Peyer's patch (tissue), 4 donors: ENCODE results near the gene CALM3. TPM values are rescaled to one million over a fixed set of nuclear protein-coding genes. Genes with fewer than 3 reads are reported as not detected.

Experiments
- DNase-seq, 3 donors: peaks; one replicate each; pipeline ENCODE4 v3.0.0-alpha.2; 2017 to 2019
- H3K27ac ChIP-seq, 4 donors: fragments of 200-600 bp; sonication (generic); one replicate each; pipeline ENCODE4 v1.5.1; 2016 to 2019
- H3K27me3 ChIP-seq, 2 donors: fragments of 200-600 bp; sonication (generic); one replicate each; pipeline ENCODE4 v1.5.1; 2019
- H3K36me3 ChIP-seq, 3 donors: fragments of 200-600 bp; sonication (generic); one replicate each; pipeline ENCODE4 v1.5.1; 2016 to 2019
- H3K4me1 ChIP-seq, 4 donors: fragments of 200-600 bp; sonication (generic); one replicate each; pipeline ENCODE4 v1.5.1; 2016 to 2019
- H3K4me3 ChIP-seq, 4 donors: fragments of 200-600 bp; sonication (generic); 1 replicate in 3 of 4; 2 replicates in 1 of 4; pipeline ENCODE4 v1.5.1; 2016 to 2019; ENCODE audit warnings: mild to moderate bottlenecking in 1 of 4
- H3K9me3 ChIP-seq, 4 donors: fragments of 200-600 bp; sonication (generic); one replicate each; pipeline ENCODE4 v1.5.1; 2016 to 2019; ENCODE audit warnings: mild to moderate bottlenecking in 1 of 4
- CTCF ChIP-seq, 6 experiments: fragments of 450-650 bp in 4 of 6; fragments of 200-600 bp in 2 of 6; sonication (generic) in 1 of 6; IDR thresholded peaks; one replicate each; pipeline ENCODE4 v1.5.1; 2017 to 2019; ENCODE audit warnings: antibody characterized with exemption in 6 of 6, mild to moderate bottlenecking in 3 of 6, moderate library complexity in 1 of 6
- POLR2A ChIP-seq, 2 donors: fragments of 450-650 bp; IDR thresholded peaks; one replicate each; pipeline ENCODE4 v1.5.1; 2017; ENCODE audit warnings: antibody characterized with exemption in 2 of 2, mild to moderate bottlenecking in 2 of 2, moderate library complexity in 2 of 2
- total RNA-seq, 4 donors: library from RNA; depleted of rRNA; stranded (reverse); fragments of >200 nt; gene quantifications; one replicate each; pipeline ENCODE4 v1.1.0, GENCODE V29; 2016

Gene CALM3
- total RNA-seq, 4 donors from 2014 or later = 134 to 282 (median 237) TPM

GRCh38 chr19:46579361-46579879 is 21.7 kb upstream of the CALM3 start:
- no peaks in the 10 kb centered on the region for H3K4me1 ChIP-seq
- no peaks in the 10 kb centered on the region for H3K36me3 ChIP-seq
- no peak overlapping the region for H3K4me3 ChIP-seq
- DNase-seq = no peak
- no peaks in the 10 kb centered on the region for H3K27me3 ChIP-seq
- TF ChIP-seq CTCF (IDR thresholded peaks at IDR 0.05) (peak in 1 of 6 experiments; percentile 9), POLR2A (IDR thresholded peaks at IDR 0.05) (no peak)
- no peak overlapping the region for H3K27ac ChIP-seq
- no peaks in the 10 kb centered on the region for H3K9me3 ChIP-seq

- no peak for DNase-seq
- no peaks in the 10 kb centered on the region for H3K4me1 ChIP-seq
- no peaks in the 10 kb centered on the region for H3K27me3 ChIP-seq
- no peaks in the 10 kb centered on the region for H3K36me3 ChIP-seq
- no peaks in the 10 kb centered on the region for H3K9me3 ChIP-seq
- TF ChIP-seq CTCF (IDR thresholded peaks at IDR 0.05) = no peak
- no peak for TF ChIP-seq POLR2A (IDR thresholded peaks at IDR 0.05)
- no peak overlapping the region for H3K4me3 ChIP-seq
- no peak overlapping the region for H3K27ac ChIP-seq
These were observed 20.9 kb upstream of the CALM3 start for GRCh38 chr19:46580247-46580646.

GRCh38 chr19:46585539-46585938 is 15.6 kb upstream of the CALM3 start:
- TF ChIP-seq POLR2A (IDR thresholded peaks at IDR 0.05) (no peak), CTCF (IDR thresholded peaks at IDR 0.05) (no peak)
- H3K27me3 ChIP-seq = no peaks in the 10 kb centered on the region
- H3K36me3 ChIP-seq = no peaks in the 10 kb centered on the region
- H3K9me3 ChIP-seq = no peaks in the 10 kb centered on the region
- no peak for DNase-seq
- H3K4me1 ChIP-seq = no peaks in the 10 kb centered on the region
- H3K27ac ChIP-seq = no peak overlapping the region
- no peak overlapping the region for H3K4me3 ChIP-seq

GRCh38 chr19:46586294-46586693 is 14.8 kb upstream of the CALM3 start:
- Histone ChIP-seq H3K27ac (no peak overlapping the region), H3K36me3 (no peaks in the 10 kb centered on the region), H3K4me3 (no peak overlapping the region), H3K4me1 (no peaks in the 10 kb centered on the region), H3K27me3 (no peaks in the 10 kb centered on the region), H3K9me3 (no peaks in the 10 kb centered on the region)
- no peak for DNase-seq
- TF ChIP-seq CTCF (IDR thresholded peaks at IDR 0.05) = no peak
- no peak for TF ChIP-seq POLR2A (IDR thresholded peaks at IDR 0.05)

GRCh38 chr19:46587861-46588260 is 13.3 kb upstream of the CALM3 start:
- DNase-seq = peak in 1 of 3 donors; percentile 10
- H3K4me1 ChIP-seq = no peaks in the 10 kb centered on the region
- no peaks in the 10 kb centered on the region for H3K9me3 ChIP-seq
- no peak overlapping the region for H3K27ac ChIP-seq
- H3K4me3 ChIP-seq = no peak overlapping the region
- no peaks in the 10 kb centered on the region for H3K27me3 ChIP-seq
- H3K36me3 ChIP-seq = no peaks in the 10 kb centered on the region
- TF ChIP-seq CTCF (IDR thresholded peaks at IDR 0.05) (no peak), POLR2A (IDR thresholded peaks at IDR 0.05) (no peak)

- no peak overlapping the region for H3K4me3 ChIP-seq
- no peak overlapping the region for H3K27ac ChIP-seq
- no peaks in the 10 kb centered on the region for H3K4me1 ChIP-seq
- H3K9me3 ChIP-seq = no peaks in the 10 kb centered on the region
- H3K27me3 ChIP-seq = no peaks in the 10 kb centered on the region
- DNase-seq = no peak
- no peak for TF ChIP-seq POLR2A (IDR thresholded peaks at IDR 0.05)
- TF ChIP-seq CTCF (IDR thresholded peaks at IDR 0.05) = no peak
- H3K36me3 ChIP-seq = no peaks in the 10 kb centered on the region
These were observed 9.9 kb upstream of the CALM3 start for GRCh38 chr19:46591254-46591653.
